Right lobe of liver (tissue), 4 donors: ENCODE data around the gene NDUFA3.

ENCODE experiments used
- POLR2A ChIP-seq: fragments of 450-650 bp; IDR thresholded peaks from one replicate; pipeline ENCODE4 v1.6.1; 2017; ENCODE audit warnings: antibody characterized with exemption, mild to moderate bottlenecking
- TF ChIP-seq, protein P1 (sequence below), 4 donors: fragments of 200-600 bp in 3 of 4; fragments of 450-650 bp in 1 of 4; IDR thresholded peaks; one replicate each; pipeline versions ENCODE4 v1.5.1 to v1.8.0; 2016 to 2022; ENCODE audit warnings: antibody characterized with exemption in 4 of 4, mild to moderate bottlenecking in 2 of 4
- donor health status: DM: no; HTN: no; CAD: no.
- donor health status: DM: no; HTN: no; CAD: no.
- donor health status: DM: no; HTN: yes; CAD: no.

DNA sequence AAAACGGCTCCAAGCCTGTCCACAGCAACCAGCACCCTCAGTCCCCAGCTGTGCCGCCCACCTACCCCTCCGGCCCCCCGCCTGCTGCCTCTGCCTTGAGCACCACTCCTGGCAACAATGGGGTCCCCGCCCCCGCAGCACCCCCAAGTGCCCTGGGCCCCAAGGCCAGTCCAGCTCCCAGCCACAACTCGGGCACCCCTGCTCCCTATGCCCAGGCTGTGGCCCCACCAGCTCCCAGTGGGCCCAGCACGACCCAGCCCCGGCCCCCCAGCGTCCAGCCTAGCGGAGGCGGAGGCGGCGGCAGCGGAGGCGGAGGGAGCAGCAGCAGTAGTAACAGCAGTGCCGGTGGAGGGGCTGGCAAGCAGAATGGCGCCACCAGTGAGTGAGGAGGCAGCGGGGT is 45.5 kb downstream of the NDUFA3 start:
- no peak for TF ChIP-seq POLR2A
- TF ChIP-seq, protein P1, sequence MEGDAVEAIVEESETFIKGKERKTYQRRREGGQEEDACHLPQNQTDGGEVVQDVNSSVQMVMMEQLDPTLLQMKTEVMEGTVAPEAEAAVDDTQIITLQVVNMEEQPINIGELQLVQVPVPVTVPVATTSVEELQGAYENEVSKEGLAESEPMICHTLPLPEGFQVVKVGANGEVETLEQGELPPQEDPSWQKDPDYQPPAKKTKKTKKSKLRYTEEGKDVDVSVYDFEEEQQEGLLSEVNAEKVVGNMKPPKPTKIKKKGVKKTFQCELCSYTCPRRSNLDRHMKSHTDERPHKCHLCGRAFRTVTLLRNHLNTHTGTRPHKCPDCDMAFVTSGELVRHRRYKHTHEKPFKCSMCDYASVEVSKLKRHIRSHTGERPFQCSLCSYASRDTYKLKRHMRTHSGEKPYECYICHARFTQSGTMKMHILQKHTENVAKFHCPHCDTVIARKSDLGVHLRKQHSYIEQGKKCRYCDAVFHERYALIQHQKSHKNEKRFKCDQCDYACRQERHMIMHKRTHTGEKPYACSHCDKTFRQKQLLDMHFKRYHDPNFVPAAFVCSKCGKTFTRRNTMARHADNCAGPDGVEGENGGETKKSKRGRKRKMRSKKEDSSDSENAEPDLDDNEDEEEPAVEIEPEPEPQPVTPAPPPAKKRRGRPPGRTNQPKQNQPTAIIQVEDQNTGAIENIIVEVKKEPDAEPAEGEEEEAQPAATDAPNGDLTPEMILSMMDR (IDR thresholded peaks at IDR 0.05), result no peak
